GM12874 (cell line): ENCODE results near the gene CBFB.

Experiments
- TF ChIP-seq, protein P1 (sequence below): IDR thresholded peaks from 2 replicates; pipeline ENCODE4 v1.5.1; 2011; ENCODE audit warnings: low read depth, mild to moderate bottlenecking, control low read depth, low read length, moderate library complexity; ENCODE audit not compliant: insufficient read depth

The CBFB gene

DNA sequence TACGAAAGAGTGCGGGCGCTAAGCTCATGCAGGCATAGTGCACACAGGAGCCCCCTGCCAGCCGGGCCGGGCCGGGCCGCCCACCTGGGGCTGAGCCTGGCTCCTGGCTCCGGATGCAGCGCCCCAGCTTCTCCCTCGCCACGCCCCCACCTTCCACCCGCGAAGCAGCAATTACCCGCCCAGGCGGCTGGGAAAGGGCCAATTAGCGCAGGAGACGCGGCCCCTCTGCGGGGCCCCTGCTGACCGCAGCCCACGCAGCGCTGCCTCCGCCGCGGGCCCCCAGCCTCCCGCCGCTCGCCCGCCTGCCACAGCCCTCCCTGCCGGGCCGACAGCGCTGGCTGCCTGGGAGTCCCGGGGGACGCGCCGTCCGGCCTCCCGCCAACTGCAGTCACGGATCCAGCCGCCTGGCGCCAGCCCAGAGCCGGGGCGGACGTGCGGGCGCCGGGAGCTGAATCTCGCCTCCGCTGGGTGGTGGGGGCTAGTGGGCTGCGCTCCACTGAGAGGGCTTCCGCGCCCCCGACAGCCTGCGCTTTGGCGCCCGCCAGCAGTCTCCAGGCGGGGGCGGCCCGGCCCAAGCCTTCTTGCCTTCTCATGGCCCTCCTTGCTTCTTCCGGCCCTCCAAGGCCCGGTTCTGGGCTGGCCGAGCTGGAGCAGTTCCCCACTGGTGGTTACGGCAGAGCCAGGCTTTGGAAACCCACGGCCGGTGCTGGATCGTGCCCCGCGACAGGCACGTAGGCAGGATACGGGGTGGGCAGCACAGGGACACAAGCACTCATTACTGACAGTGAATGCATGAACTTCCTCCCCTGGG is 14.9 kb upstream of the CBFB start:
- TF ChIP-seq, protein P1, sequence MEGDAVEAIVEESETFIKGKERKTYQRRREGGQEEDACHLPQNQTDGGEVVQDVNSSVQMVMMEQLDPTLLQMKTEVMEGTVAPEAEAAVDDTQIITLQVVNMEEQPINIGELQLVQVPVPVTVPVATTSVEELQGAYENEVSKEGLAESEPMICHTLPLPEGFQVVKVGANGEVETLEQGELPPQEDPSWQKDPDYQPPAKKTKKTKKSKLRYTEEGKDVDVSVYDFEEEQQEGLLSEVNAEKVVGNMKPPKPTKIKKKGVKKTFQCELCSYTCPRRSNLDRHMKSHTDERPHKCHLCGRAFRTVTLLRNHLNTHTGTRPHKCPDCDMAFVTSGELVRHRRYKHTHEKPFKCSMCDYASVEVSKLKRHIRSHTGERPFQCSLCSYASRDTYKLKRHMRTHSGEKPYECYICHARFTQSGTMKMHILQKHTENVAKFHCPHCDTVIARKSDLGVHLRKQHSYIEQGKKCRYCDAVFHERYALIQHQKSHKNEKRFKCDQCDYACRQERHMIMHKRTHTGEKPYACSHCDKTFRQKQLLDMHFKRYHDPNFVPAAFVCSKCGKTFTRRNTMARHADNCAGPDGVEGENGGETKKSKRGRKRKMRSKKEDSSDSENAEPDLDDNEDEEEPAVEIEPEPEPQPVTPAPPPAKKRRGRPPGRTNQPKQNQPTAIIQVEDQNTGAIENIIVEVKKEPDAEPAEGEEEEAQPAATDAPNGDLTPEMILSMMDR, result peak; percentile 27

DNA sequence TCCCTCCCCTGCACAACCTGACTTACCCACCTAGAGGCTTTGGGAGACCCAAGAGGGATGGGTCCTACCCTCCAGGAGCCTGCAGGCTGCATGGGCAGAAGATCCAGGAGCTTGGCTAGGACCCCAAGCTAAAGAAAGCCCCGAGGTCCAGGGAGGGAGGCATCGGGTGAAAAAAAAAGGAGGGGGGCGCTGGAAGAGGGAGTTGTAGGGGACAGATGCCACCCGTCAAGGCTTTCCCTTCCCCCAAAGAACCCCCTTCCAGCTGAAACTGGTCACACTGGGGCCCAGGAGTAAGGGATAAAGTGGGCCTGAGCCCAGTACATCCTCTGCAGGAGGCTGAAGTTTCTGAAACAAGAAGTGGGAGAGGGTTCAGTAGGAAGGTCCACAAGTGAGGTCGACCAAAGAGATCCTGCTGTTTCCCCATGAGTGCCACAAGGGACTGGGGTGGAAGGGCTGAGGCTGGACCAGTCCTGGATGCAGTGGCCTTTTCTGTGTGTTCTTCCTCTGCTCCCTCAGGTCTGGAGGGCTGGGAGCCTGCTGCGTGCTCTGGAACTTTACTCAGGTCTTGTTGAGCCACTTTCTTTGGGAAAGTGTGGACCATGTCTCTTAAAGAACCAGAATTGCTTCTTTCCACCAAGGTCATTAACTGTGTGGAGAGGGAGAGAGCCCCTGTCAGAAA is 14.2 kb upstream of the CBFB start:
- TF ChIP-seq, protein P1, result no peak

DNA sequence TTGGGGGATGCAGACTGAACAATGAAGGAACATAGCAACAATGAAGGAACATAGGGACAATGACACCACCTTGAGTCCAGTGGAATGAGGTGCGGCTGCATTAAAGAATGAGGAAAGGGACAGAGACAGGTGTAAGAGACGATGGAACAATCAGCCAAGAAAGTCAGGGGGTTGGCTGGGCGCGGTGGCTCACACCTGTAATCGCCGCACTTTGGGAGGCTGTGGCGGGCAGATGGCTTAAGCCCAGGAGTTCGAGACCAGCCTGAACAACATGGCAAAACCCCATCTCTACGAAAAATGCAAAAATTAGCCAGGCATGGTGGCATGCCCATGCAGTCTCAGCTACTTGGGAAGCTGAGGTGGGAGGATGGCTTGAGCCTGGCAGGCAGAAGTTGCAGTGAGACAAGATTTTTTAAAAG is 13.6 kb upstream of the CBFB start:
- TF ChIP-seq, protein P1, result no peak

DNA sequence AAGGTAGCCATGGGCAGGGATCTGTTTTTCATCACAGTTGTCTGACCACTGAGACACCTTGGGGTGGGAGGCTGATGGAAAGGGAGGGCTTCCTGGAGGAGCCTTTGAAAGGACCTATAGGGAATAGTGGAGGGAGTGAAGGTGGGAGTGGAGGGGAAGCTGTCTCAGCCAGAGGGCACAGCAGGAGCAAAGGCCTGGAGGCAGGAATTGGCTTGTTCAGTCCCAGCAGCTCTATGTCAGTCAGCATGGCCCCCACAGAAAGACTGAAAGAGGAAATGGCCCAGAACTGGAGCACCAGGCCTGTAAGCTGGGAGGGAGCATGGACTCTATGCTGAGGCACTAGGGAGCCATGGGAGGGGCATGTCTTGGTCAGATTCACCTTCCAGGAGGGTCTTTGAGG is 12.8 kb upstream of the CBFB start:
- TF ChIP-seq, protein P1, result no peak

DNA sequence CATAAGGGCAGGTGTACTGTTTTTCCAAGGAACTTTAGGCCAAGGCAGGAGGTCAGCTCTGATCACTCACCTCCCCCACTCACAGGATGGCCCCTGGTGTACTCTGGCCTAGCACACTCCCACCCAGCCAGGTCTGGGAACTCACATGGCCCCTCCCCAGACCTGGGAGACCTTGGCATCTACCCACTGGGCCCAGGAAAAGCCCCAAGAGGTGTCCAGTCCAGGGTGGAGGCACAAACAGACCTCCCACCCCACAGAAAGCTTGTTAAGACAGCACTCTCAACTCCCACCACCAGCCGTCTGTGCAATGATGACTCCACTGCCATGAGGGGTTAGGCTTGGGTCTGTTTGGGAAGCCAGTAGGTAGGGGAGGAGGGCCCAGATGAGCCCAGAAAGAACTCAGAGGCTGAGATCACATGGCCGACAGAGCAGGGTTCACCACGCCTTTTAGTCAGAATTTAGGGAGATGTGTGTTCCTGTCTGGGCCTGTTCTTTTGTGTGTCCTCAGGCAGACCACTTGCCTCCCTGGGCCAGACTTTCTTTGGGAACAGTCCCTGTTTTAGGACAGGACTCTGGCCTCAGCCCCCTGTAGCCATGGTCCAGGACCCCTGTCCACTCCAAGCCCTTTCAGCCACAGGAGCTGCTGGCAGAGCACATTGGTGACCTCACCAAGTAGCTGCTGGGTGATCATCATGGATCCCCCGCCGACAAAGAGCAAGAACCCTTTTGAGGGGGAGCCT is 12.1 kb upstream of the CBFB start:
- TF ChIP-seq, protein P1, result no peak

DNA sequence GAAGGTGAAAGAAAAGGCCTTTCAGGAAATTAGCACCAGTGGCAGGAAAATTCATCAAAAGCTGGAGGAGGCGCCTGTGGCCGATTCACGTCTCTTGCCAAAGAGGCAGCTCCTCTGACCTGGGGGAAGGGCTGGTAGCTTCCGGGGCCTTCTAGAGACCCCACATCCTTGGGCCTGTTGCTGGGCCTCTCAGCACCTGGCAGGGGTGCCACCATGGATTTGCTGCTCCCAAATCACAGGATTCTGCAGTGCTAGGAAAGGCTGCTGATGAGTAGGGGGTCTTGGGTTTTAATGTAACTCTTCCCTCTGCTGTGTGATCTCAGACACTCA is 11.6 kb upstream of the CBFB start:
- TF ChIP-seq, protein P1, result no peak

DNA sequence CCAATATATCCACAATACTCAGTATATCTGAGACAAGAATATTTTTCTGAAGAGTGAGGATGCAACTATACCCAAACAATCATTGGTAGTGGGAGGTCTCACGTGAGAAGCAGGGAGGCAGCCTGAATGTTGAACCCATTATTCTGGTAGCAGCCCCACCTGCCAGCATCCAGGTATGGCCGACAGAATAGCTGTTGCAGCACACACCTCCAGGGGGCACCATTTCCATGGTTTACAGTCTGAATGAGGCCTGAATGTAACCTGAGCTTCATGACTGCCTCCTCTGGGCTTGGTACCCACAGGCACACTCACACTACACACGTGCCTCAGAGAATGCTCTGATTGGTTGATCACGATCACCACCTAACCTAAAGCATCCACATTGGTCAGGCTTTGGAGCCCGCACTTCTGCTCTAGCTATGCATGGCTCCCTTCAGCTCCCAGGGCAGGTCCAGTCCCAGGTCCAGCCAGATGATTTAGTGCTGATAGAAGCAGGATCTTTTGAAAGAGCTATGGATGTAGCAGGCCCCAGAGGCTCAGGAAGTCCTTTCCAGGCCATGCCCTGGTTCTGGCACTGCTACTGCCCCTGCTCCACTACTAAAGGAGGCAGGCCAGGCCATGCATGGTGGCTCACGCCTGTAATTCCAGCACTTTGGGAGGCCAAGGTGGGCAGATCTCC is 11.0 kb upstream of the CBFB start:
- TF ChIP-seq, protein P1, result peak; percentile 78
